D341Med (cell line): ENCODE results near the gene PTMA.
"Not testable (repeated sequence)": the region's sequence is repeated elsewhere in the genome, so short reads cannot be mapped to it uniquely, and the experiment has no call there.

Experiments
- DNase-seq: peaks from one replicate; pipeline ENCODE4 v3.0.0; 2012; ENCODE audit warnings: low spot score

Gene PTMA

GRCh38 chr2:231716666-231717280 lies 8.4 kb downstream of the PTMA start:
- DNase-seq, result no peak

GRCh38 chr2:231717281-231718171 lies 9.2 kb downstream of the PTMA start:
- peak; percentile 58 for DNase-seq

- no peak for DNase-seq
These were observed 10.5 kb downstream of the PTMA start for GRCh38 chr2:231718799-231719198.

- no peak for DNase-seq
These were observed 12.1 kb downstream of the PTMA start for GRCh38 chr2:231720292-231720986.

GRCh38 chr2:231720987-231721966 lies 13.0 kb downstream of the PTMA start:
- no peak for DNase-seq

GRCh38 chr2:231722721-231723307 lies 14.5 kb downstream of the PTMA start:
- DNase-seq, result no peak

- no peak for DNase-seq
These were observed 17.2 kb downstream of the PTMA start for GRCh38 chr2:231725476-231725875.

GRCh38 chr2:231726276-231726675 lies 18.0 kb downstream of the PTMA start:
- no peak for DNase-seq

GRCh38 chr2:231727621-231728020 lies 19.3 kb downstream of the PTMA start:
- DNase-seq, result no peak

- no peak for DNase-seq
These were observed 24.3 kb downstream of the PTMA start for GRCh38 chr2:231732604-231733003.

- no peak for DNase-seq
These were observed 29.4 kb downstream of the PTMA start for GRCh38 chr2:231737761-231738160.

- no peak for DNase-seq
These were observed 35.2 kb downstream of the PTMA start for GRCh38 chr2:231743376-231744116.

GRCh38 chr2:231745303-231746038 lies 37.1 kb downstream of the PTMA start:
- no peak for DNase-seq

- DNase-seq, result not testable (repeated sequence)
These were observed 40.0 kb downstream of the PTMA start for GRCh38 chr2:231748153-231748896.

GRCh38 chr2:231749016-231749415 lies 40.7 kb downstream of the PTMA start:
- not testable (repeated sequence) for DNase-seq

GRCh38 chr2:231751042-231751815 lies 42.9 kb downstream of the PTMA start:
- no peak for DNase-seq

GRCh38 chr2:231752061-231752460 lies 43.7 kb downstream of the PTMA start:
- no peak for DNase-seq

GRCh38 chr2:231761735-231762134 lies 53.4 kb downstream of the PTMA start:
- no peak for DNase-seq
